GM19324 (cell line): ENCODE measurements around the gene ASIC3.
A peak's percentile ranks its signal among the peaks of the same experiment; 100 is the strongest.

Source experiments
- ATAC-seq: cut with Tn5 transposase; IDR thresholded peaks from one replicate; pipeline ENCODE4 v1.9.1; 2021; ENCODE audit warnings: mild to moderate bottlenecking, moderate library complexity; ENCODE audit not compliant: unreplicated experiment, low FRiP score

Gene ASIC3

GRCh38 chr7:151069841-151070573 is 21.7 kb downstream of the ASIC3 start:
- ATAC-seq = no peak

- no peak for ATAC-seq
Observed at GRCh38 chr7:151070574-151070960, 22.2 kb downstream of the ASIC3 start.

- ATAC-seq = no peak
Observed at GRCh38 chr7:151071032-151071866, 22.9 kb downstream of the ASIC3 start.

- ATAC-seq = no peak
Observed at GRCh38 chr7:151073990-151074389, 25.7 kb downstream of the ASIC3 start.

- no peak for ATAC-seq
Observed at GRCh38 chr7:151074817-151075661, 26.7 kb downstream of the ASIC3 start.

- no peak for ATAC-seq
Observed at GRCh38 chr7:151075662-151075971, 27.3 kb downstream of the ASIC3 start.

GRCh38 chr7:151075978-151076426 is 27.7 kb downstream of the ASIC3 start:
- ATAC-seq = no peak

GRCh38 chr7:151076863-151077704 is 28.8 kb downstream of the ASIC3 start:
- no peak for ATAC-seq

GRCh38 chr7:151077705-151078232 is 29.4 kb downstream of the ASIC3 start:
- no peak for ATAC-seq

GRCh38 chr7:151078233-151079040 is 30.1 kb downstream of the ASIC3 start:
- ATAC-seq = no peak

- no peak for ATAC-seq
Observed at GRCh38 chr7:151079199-151079910, 31.0 kb downstream of the ASIC3 start.

GRCh38 chr7:151080067-151080521 is 31.8 kb downstream of the ASIC3 start:
- peak; percentile 3 for ATAC-seq

GRCh38 chr7:151080522-151081169 is 32.3 kb downstream of the ASIC3 start, which contains the start of gene FASTK:
FASTK (minus strand) TSS chr7:151080809; CDS start chr7:151080766, 43 bp downstream.
- peak; percentile 79 for ATAC-seq

- no peak for ATAC-seq
Observed at GRCh38 chr7:151081170-151082101, 33.1 kb downstream of the ASIC3 start.

GRCh38 chr7:151082141-151083070 is 34.1 kb downstream of the ASIC3 start:
- no peak for ATAC-seq
